ENCODE data around the gene DIO3.
A peak's percentile ranks its signal among the peaks of the same experiment; 100 is the strongest.

The DIO3 gene

GRCh38 chr14:101584055-101584859 is 23.0 kb downstream of the DIO3 start:
- Mint-ChIP-seq H3K4me1 (peaks cover 36% of the 10 kb centered on the region), H3K27me3 (ENCODE audit: low read depth, poor library complexity) (peaks cover 40% of the 10 kb centered on the region), H3K27ac (no peak overlapping the region), H3K36me3 (ENCODE audit: low read depth) (no peaks in the 10 kb centered on the region), H3K4me3 (no peak overlapping the region), H3K9me3 (peaks cover 8% of the 10 kb centered on the region)
- TF ChIP-seq, protein P1, sequence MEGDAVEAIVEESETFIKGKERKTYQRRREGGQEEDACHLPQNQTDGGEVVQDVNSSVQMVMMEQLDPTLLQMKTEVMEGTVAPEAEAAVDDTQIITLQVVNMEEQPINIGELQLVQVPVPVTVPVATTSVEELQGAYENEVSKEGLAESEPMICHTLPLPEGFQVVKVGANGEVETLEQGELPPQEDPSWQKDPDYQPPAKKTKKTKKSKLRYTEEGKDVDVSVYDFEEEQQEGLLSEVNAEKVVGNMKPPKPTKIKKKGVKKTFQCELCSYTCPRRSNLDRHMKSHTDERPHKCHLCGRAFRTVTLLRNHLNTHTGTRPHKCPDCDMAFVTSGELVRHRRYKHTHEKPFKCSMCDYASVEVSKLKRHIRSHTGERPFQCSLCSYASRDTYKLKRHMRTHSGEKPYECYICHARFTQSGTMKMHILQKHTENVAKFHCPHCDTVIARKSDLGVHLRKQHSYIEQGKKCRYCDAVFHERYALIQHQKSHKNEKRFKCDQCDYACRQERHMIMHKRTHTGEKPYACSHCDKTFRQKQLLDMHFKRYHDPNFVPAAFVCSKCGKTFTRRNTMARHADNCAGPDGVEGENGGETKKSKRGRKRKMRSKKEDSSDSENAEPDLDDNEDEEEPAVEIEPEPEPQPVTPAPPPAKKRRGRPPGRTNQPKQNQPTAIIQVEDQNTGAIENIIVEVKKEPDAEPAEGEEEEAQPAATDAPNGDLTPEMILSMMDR (IDR thresholded peaks at IDR 0.05), result no peak
- no peak for DNase-seq

GRCh38 chr14:101585211-101585610 is 23.9 kb downstream of the DIO3 start:
- peaks cover 8% of the 10 kb centered on the region for H3K9me3 Mint-ChIP-seq
- no peak for DNase-seq
- H3K27me3 Mint-ChIP-seq (ENCODE audit: low read depth, poor library complexity), result peaks cover 40% of the 10 kb centered on the region
- H3K4me3 Mint-ChIP-seq, result no peak overlapping the region
- TF ChIP-seq, protein P1 (IDR thresholded peaks at IDR 0.05), result no peak
- H3K36me3 Mint-ChIP-seq (ENCODE audit: low read depth), result no peaks in the 10 kb centered on the region
- H3K27ac Mint-ChIP-seq, result no peak overlapping the region
- peaks cover 36% of the 10 kb centered on the region for H3K4me1 Mint-ChIP-seq

GRCh38 chr14:101586531-101587430 is 25.5 kb downstream of the DIO3 start:
- Mint-ChIP-seq H3K9me3 (no peaks in the 10 kb centered on the region), H3K27me3 (ENCODE audit: low read depth, poor library complexity) (peaks cover 33% of the 10 kb centered on the region), H3K27ac (no peak overlapping the region), H3K4me3 (no peak overlapping the region), H3K4me1 (peaks cover 36% of the 10 kb centered on the region), H3K36me3 (ENCODE audit: low read depth) (no peaks in the 10 kb centered on the region)
- no peak for DNase-seq
- TF ChIP-seq, protein P1 (IDR thresholded peaks at IDR 0.05), result no peak

- H3K9me3 Mint-ChIP-seq, result no peaks in the 10 kb centered on the region
Measured at GRCh38 chr14:101587441-101587911, 26.2 kb downstream of the DIO3 start.

GRCh38 chr14:101588286-101588975 is 27.1 kb downstream of the DIO3 start:
- no peak for DNase-seq
- Mint-ChIP-seq H3K36me3 (ENCODE audit: low read depth) (no peaks in the 10 kb centered on the region), H3K27ac (no peak overlapping the region), H3K27me3 (ENCODE audit: low read depth, poor library complexity) (peaks cover 31% of the 10 kb centered on the region), H3K4me3 (no peak overlapping the region), H3K4me1 (peaks cover 36% of the 10 kb centered on the region), H3K9me3 (no peaks in the 10 kb centered on the region)
- TF ChIP-seq, protein P1 (IDR thresholded peaks at IDR 0.05), result no peak

More at GRCh38 chr14:101587441-101587911, 26.2 kb downstream of the DIO3 start:
- TF ChIP-seq, protein P1 (IDR thresholded peaks at IDR 0.05), result no peak
- no peak overlapping the region for H3K4me3 Mint-ChIP-seq
- peak; percentile 24 for DNase-seq
- no peak overlapping the region for H3K27ac Mint-ChIP-seq
- H3K27me3 Mint-ChIP-seq (ENCODE audit: low read depth, poor library complexity), result peaks cover 33% of the 10 kb centered on the region
- no peaks in the 10 kb centered on the region for H3K36me3 Mint-ChIP-seq (ENCODE audit: low read depth)
- peaks cover 36% of the 10 kb centered on the region for H3K4me1 Mint-ChIP-seq
